Ovary (tissue), 9 donors: ENCODE data around the gene INTS13. TPM values are rescaled to one million over a fixed set of nuclear protein-coding genes. Genes with fewer than 3 reads are reported as not detected.
A peak's percentile ranks its signal among the peaks of the same experiment; 100 is the strongest.

Experiments
- DNase-seq, 5 donors: peaks; one replicate each; pipeline ENCODE4 v3.0.0-alpha.2; 2019 to 2020
- H3K27ac ChIP-seq, 2 donors: fragments of 200-600 bp; one replicate each; pipeline versions ENCODE4 v1.5.1 to v1.8.0; 2019 to 2022
- H3K27me3 ChIP-seq: fragments of 200-600 bp; one replicate; pipeline ENCODE4 v1.8.0; 2022
- H3K36me3 ChIP-seq: fragments of 200-600 bp; sonication (generic); one replicate; pipeline ENCODE4 v1.5.1; 2019
- H3K4me1 ChIP-seq: one replicate; pipeline ENCODE4 v1.8.1; 2013; ENCODE audit warnings: mild to moderate bottlenecking, moderate library complexity; ENCODE audit not compliant: insufficient read depth
- H3K4me3 ChIP-seq: fragments of 200-600 bp; sonication (generic); one replicate; pipeline ENCODE4 v1.5.1; 2017
- H3K9me3 ChIP-seq, 2 donors: fragments of 200-600 bp in 1 of 2; sonication (generic) in 1 of 2; one replicate each; pipeline versions ENCODE4 v1.5.1 to v1.8.1; 2013 to 2019; ENCODE audit warnings: mild to moderate bottlenecking in 1 of 2, moderate library complexity in 1 of 2
- EP300 ChIP-seq: sonication (generic); formaldehyde crosslinking; IDR thresholded peaks from one replicate; pipeline ENCODE4 v1.6.1; 2017; ENCODE audit warnings: antibody characterized with exemption
- POLR2A ChIP-seq: fragments of 450-650 bp; IDR thresholded peaks from one replicate; pipeline ENCODE4 v1.6.1; 2017; ENCODE audit warnings: antibody characterized with exemption, mild to moderate bottlenecking, moderate library complexity
- WGBS, 3 donors: extraction: QIAGEN DNeasy Blood & Tissue Kit in 1 of 3; methylation state at CpG; one replicate each; pipeline versions ENCODE4 v1.1.5 to v1.1.7; 2013 to 2017; 5-methylcytosine and 5-hydroxymethylcytosine counted together
- intact Hi-C, 4 donors: fragments of 100-400 bp; cut with DNase I; formaldehyde crosslinking; loops; one replicate each; pipeline versions ENCODE4 v1.11.0 to v1.15.1; 2022 to 2023
- polyA plus RNA-seq, 2 donors: library from polyadenylated mRNA; stranded (reverse); fragments of 200-250 nt in 1 of 2; fragments of 350-450 nt in 1 of 2; fragmentation: Illumina TruSeq in 1 of 2; extraction: RNeasy Lipid Tissue Mini Kit (QIAGEN cat#74804) in 1 of 2; gene quantifications; one replicate each; pipeline ENCODE4 v1.2.3, GENCODE V29; 2013 to 2014
- total RNA-seq, 7 donors: library from RNA; depleted of rRNA in 2 of 7; stranded (reverse); fragments of >200 nt in 2 of 7; fragmentation: NEBNext Ultra II Directional in 3 of 7; extraction: Animal tissue kit (Norgen Biotek cat#: 25700) in 3 of 7; gene quantifications; one replicate each; pipeline versions ENCODE4 v1.1.0 to v1.2.4, GENCODE V29; 2016 to 2023
- TF ChIP-seq, protein P1 (sequence below), 3 donors: fragments of 450-650 bp in 2 of 3; fragments of 200-600 bp in 1 of 3; IDR thresholded peaks; one replicate each; pipeline versions ENCODE4 v1.5.1 to v1.8.0; 2016 to 2022; ENCODE audit warnings: antibody characterized with exemption in 3 of 3, mild to moderate bottlenecking in 1 of 3
- donor health status: DM: no; HTN: no; CAD: no; lungs with moderate emphysema.
- donor health status: DM: no; HTN: no; CAD: no.
- donor health status: Bipolar disorder and iron deficiency.
- donor health status: DM: yes; HTN: yes; CAD: no.
- donor health status: DM: no; HTN: no; CAD: no.
- donor health status: DM: yes; HTN: yes; CAD: no.

The INTS13 gene
- total and polyA plus RNA-seq, 9 donors: 10.4 to 18.1 (median 16.3) TPM

DNA sequence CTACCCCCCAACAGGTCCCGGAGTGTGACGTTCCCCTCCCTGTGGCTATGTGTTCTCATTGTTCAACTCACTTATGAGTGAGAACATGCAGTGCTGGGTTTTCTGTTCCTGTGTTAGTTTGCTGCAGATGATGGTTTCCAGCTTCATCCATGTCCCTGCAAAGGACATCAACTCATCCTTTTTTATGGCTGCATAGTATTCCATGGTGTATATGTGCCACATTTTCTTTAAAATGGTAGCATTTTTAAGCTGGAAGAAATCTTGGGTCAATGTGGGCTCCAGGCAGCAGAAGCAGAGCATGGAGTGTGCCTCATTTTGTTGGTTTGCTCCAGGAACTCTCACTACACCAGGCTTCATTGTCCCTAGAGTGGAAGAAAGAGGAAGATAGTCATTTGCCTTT is 57.2 kb downstream of the INTS13 start:
- no peak for TF ChIP-seq EP300
- TF ChIP-seq, protein P1, sequence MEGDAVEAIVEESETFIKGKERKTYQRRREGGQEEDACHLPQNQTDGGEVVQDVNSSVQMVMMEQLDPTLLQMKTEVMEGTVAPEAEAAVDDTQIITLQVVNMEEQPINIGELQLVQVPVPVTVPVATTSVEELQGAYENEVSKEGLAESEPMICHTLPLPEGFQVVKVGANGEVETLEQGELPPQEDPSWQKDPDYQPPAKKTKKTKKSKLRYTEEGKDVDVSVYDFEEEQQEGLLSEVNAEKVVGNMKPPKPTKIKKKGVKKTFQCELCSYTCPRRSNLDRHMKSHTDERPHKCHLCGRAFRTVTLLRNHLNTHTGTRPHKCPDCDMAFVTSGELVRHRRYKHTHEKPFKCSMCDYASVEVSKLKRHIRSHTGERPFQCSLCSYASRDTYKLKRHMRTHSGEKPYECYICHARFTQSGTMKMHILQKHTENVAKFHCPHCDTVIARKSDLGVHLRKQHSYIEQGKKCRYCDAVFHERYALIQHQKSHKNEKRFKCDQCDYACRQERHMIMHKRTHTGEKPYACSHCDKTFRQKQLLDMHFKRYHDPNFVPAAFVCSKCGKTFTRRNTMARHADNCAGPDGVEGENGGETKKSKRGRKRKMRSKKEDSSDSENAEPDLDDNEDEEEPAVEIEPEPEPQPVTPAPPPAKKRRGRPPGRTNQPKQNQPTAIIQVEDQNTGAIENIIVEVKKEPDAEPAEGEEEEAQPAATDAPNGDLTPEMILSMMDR (IDR thresholded peaks at IDR 0.05): no peak
- no peak for TF ChIP-seq POLR2A
- Histone ChIP-seq H3K9me3 (no peaks in the 10 kb centered on the region), H3K36me3 (no peaks in the 10 kb centered on the region), H3K27me3 (no peaks in the 10 kb centered on the region), H3K4me1 (peaks cover 2% of the 10 kb centered on the region), H3K4me3 (no peak overlapping the region), H3K27ac (no peak overlapping the region)
- intact Hi-C loops: no loop called here
- DNase-seq: no peak
- WGBS, 3 donors: 75 to 97% (median 95%) methylated on average over 2 of the region's 2 CpGs

DNA sequence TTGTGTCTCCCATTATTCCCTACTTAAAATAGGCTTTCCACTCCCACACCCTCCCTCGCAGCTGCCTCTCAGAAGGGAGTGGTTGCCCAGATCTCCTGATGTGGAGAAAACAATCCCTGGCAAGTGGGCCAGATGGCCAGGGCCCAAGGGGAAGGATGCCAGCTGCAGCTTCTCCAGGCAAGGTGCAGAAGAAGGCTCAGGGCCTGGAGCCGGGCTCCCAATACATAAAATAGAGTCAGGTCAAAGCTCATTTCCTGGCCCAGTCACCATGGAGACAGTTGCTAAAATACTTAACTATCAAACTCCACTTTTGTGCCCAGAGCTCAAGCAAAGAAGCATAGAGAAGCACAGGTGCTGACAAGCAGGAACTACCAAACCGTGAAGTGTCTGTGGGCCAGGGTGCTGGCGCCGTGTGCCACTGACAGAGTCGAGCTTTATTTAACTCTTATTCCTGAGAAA is 59.1 kb downstream of the INTS13 start:
- TF ChIP-seq, protein P1 (IDR thresholded peaks at IDR 0.05): no peak
- TF ChIP-seq POLR2A (no peak), EP300 (no peak)
- Histone ChIP-seq H3K36me3 (no peaks in the 10 kb centered on the region), H3K27ac (no peak overlapping the region), H3K4me3 (no peak overlapping the region), H3K4me1 (no peaks in the 10 kb centered on the region), H3K27me3 (no peaks in the 10 kb centered on the region), H3K9me3 (no peaks in the 10 kb centered on the region)
- intact Hi-C loops: no loop called here
- WGBS, 3 donors: 35 to 44% (median 41%) methylated on average over 6 of the region's 6 CpGs
- peak; percentile 47 to 83 (median 60) for DNase-seq

DNA sequence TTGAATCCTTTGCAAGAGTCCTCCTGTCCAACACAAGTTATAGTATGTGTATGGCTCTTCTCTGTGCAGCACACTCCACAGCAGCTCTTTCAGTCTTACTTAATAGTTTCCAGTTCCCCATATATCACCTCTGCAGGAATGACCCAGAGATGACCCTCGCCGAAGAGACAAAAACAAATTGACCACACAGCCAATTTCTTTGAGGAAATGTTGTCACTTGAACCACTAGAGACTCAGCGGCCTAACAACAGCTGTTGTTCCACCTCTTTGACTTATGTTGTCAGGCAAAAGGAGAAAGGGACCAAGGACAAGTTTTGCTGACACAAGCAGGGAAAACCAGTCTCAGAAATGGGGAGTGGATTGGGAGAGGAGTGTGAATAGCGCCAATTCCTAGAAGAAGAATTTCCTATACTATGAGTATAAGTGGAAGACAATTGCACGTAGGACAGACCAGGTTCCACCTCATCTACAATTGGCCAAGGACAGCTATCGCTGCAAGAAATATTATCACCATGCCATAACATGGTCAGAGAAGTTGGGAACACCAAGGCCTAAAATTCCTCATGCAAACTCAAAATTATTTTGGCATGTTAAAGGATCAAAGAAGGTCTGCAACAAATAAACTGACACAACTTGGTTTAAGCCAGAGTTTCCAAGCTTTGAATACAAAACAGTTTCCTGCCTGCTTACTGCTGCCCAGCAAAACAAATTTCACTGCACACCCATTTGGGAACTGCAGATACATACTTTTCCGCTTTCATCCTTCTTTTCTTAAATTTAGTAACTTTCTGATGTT is 63.1 kb downstream of the INTS13 start:
- Histone ChIP-seq H3K36me3 (no peaks in the 10 kb centered on the region), H3K27me3 (no peaks in the 10 kb centered on the region), H3K27ac (no peak overlapping the region), H3K9me3 (no peaks in the 10 kb centered on the region), H3K4me3 (no peak overlapping the region), H3K4me1 (peaks cover 2% of the 10 kb centered on the region)
- DNase-seq: no peak
- TF ChIP-seq, protein P1 (IDR thresholded peaks at IDR 0.05): no peak
- TF ChIP-seq EP300 (no peak), POLR2A (no peak)
- intact Hi-C loops: no loop called here
- 78 to 83% (median 82%) methylated on average over 7 of the region's 7 CpGs for WGBS, 3 donors

DNA sequence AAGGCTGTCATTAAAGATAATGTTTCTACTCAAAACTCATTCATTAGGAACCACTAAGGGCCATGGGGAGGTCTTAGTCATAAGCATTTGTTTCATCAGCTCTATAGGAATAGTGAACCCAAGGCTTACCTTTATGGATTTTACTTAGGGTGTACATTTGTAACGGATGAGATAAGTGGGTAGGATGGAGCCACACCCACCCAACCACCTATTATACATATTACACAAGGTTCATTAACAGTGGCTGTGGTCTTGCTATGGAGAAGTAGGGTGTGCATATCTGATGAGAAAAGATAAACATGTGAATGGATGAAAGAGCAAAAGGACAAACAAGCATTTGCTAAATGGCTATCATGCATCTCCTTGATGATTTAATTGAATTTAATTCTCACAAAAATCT is 65.2 kb downstream of the INTS13 start:
- no peaks in the 10 kb centered on the region for H3K36me3 ChIP-seq
- no peak overlapping the region for H3K4me3 ChIP-seq
- 78 to 97% (median 86%) methylated on average over 1 of the region's 1 CpG for WGBS, 3 donors
- DNase-seq: no peak
- H3K9me3 ChIP-seq: no peaks in the 10 kb centered on the region
- H3K27ac ChIP-seq: no peak overlapping the region
- H3K4me1 ChIP-seq: peaks cover 2% of the 10 kb centered on the region
- H3K27me3 ChIP-seq: no peaks in the 10 kb centered on the region
- TF ChIP-seq, protein P1 (IDR thresholded peaks at IDR 0.05): no peak
- TF ChIP-seq EP300 (no peak), POLR2A (no peak)
- intact Hi-C loops: no loop called here
